Activated naive CD4-positive, alpha-beta T cell treated with anti-CD3 and anti-CD28 coated beads, Interleukin-2, amount 50 U/mL, for 16 hours (primary cell): ENCODE data around the gene ATP13A5.

Experiments
- DNase-seq: peaks from one replicate; pipeline ENCODE4 v3.0.0-alpha.2; 2020

Gene ATP13A5, protein sequence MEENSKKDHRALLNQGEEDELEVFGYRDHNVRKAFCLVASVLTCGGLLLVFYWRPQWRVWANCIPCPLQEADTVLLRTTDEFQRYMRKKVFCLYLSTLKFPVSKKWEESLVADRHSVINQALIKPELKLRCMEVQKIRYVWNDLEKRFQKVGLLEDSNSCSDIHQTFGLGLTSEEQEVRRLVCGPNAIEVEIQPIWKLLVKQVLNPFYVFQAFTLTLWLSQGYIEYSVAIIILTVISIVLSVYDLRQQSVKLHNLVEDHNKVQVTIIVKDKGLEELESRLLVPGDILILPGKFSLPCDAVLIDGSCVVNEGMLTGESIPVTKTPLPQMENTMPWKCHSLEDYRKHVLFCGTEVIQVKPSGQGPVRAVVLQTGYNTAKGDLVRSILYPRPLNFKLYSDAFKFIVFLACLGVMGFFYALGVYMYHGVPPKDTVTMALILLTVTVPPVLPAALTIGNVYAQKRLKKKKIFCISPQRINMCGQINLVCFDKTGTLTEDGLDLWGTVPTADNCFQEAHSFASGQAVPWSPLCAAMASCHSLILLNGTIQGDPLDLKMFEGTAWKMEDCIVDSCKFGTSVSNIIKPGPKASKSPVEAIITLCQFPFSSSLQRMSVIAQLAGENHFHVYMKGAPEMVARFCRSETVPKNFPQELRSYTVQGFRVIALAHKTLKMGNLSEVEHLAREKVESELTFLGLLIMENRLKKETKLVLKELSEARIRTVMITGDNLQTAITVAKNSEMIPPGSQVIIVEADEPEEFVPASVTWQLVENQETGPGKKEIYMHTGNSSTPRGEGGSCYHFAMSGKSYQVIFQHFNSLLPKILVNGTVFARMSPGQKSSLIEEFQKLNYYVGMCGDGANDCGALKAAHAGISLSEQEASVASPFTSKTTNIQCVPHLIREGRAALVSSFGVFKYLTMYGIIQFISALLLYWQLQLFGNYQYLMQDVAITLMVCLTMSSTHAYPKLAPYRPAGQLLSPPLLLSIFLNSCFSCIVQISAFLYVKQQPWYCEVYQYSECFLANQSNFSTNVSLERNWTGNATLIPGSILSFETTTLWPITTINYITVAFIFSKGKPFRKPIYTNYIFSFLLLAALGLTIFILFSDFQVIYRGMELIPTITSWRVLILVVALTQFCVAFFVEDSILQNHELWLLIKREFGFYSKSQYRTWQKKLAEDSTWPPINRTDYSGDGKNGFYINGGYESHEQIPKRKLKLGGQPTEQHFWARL

DNA sequence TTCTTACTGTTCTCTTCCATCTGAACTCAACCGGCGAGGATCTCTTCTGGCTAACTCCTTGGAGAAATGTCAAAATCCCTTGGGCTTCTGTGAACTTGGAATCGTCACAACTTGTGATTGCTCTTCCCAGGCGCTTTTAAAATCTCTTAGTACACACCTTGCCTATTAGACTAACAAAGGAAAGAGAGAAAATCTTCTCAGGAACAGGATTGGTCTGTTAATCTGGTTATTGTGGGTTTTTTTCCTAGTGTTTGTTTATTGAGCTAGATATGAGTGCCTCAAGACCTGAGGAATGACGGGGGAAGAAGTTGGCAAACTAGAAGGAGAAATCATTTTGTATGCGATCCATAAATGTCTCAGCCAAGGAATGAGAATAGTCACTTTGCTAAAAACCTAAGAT lies at the start of gene ATP13A5:
Gene ATP13A5, minus strand, starts transcription at position 48 of the 400 bp plus-strand sequence. Its CDS starts 28 bp downstream, at position 20.
- DNase-seq, result no peak

DNA sequence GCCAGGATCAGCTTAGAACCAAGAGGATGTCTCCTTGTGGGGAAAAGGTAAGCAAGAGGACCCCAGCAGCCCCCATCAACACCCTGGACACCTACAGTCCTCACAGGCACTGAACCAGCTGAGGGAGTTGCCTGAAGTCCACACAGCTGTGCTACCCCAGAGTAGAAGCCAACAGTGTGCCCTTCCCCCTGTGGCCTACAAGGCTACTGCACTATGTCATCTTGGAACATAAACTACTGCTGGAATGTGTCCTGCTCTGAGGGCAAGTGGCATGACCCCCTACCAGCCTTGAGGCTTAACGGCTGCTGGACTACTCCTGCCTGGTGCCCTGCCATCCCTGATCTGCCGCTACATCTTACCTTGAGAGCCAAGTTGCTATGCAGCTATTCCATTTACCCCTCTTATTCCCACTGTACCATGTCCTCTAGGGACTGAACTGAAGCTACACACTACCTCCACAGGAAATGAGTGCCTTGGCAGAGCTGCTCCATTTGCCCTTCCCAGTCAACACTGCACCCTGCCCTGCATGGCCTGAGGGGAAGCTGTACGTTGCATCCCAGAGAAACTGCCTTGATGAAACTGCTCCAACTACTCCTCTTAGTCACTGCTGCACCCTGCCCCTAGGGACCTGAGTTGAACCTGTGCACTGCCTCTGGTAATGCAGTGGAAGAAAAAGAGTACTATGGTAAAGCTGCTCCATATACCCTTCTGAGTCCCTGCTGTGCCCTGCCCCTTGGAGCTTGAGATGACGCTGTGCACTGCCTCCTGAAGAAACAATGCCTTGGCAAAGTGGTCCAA lies 40.2 kb upstream of the ATP13A5 start:
- no peak for DNase-seq

DNA sequence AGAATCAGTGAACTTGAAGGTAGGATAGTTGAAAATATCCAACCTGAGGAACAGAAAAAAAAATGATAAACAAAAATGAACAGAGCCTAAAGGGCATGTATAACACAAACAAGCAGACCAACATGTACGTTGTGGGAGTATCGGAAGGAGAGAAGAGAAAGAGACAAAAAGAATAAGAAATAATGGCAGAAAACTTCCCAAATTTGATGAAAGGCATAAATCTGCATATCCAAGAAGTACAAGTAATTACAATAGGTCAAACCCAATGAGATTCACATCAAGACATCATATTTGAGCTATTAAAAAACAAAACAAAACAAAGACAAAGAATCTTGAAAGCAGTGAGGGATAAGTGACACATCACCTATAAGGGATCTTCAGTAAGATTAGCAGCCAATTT lies 38.1 kb upstream of the ATP13A5 start:
- no peak for DNase-seq

DNA sequence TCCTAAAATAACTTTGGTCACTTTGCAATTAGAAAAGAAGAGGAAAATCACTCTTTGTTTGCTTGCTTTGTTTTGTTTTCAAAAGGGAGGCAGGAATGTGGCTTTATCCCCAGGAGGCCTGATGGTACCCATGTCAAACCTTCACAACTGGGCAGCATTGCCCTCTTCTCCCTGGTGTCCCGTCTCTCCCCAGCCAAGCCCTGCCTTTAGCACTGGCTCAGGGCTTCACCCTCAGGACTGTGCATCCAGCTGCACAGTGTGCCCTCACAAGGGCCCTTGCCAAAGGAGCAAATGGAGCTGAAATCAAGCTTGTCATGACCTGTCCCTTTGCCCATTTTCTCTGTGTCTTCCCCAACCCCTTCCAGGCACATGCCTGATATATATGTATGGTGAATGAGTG lies 29.1 kb upstream of the ATP13A5 start:
- no peak for DNase-seq

DNA sequence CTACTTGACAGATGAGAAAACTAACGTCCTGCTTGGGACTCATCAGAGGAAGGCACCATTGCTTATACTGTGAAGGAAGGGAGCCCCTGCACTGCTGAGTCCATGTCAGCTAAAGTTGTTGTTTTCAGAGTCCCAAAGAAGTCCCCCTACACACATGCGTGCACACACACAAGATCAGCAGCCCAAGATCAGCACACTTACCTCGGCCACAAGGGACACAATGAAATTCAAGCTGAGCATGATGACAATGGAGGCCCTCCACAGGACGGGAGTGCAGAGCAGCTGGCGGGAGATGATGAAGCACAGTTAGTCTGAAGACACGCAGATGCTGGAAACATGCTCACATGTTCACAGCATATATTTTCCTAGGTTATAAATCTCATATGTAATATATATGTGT lies 28.6 kb upstream of the ATP13A5 start:
- no peak for DNase-seq

DNA sequence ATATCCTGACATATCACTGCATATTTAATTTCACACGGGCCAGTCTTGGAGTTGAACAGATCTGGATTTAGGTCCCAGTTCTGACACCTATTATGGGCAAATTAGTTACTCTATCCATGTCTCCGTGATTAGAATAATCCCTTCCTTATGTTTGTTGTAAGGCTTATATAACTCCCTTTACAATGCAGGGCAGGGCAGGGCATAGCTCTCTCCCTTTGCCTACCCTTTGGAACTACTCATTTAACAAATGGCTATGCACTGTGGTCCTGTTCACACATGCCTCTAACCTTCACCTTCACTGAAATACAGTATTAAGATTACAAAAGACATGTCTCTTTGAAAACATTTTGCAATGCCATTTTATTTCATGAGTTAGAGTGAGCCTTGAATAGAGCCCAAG lies 24.8 kb upstream of the ATP13A5 start:
- no peak for DNase-seq

DNA sequence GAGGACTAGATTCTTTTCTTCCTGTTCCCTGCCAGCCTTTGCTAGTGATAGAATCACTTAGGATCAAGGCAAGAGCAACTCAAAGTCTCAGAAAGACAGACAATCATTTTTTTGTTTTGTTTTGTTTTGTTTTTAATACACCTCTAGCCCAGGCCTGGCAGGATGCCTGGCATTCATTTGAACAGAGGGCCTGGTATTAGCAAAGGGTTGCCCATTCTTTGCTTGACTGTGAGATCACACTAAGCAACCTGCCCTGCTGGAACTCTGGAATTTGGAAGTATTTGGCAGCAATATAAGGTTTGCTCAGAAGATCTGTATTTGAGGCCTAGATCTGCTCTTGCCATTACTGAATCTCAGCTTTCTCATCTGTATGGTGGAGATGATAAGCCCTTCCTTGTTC lies 21.8 kb upstream of the ATP13A5 start:
- DNase-seq, result no peak

DNA sequence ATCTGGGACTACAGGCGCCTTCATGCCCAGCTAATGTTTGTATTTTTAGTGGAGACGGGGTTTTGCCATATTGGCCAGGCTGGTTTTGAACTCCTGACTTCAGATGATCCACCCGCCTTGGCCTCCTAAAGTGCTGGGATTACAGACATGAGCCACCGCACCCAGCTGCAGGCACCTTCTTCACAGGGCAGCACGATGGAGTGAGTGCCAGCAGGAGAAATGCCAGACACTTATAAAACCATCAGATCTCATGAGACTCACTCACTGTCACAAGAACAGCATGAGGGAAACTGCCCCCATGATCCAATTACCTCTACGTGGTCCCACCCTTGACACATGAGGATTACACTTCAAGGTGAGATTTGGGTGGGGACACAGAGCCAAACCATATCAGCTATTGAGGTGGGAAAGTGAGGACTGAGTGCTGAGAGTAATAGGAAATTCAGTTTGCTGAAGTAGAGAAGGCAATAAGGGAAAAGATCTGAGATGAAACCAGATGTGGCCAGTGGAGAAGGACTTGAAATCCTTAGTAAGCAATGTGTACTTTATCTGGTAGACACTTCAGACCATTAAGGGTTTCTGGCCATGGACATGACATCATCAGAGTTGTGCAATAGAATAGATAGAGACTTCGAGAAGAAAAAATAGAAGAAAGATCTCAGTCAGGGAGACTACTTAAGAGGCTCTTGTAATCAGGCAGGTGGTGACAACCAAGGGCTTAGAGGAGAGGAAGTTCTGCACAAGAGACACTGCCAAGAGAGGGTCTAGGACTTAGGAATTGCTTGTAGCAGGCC lies 18.1 kb upstream of the ATP13A5 start:
- DNase-seq, result no peak

DNA sequence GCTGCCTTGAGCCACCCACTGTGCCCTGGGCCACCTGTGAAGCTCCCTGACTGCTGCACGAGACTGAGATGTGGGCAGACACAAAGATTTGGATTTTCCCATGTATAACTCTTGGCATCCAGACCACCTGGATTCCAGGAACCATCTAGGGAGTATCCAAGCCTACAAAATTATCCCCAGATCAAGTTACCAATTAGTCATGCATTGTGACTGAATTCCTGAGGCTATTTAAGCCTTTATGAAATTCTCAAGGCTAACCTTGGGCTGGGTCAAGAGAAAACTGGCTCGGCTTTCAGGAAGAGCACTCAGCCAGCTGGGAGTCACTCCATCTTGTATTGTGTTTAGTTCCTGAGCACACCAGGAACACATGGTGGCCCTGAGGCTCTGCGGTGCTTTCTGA lies 13.3 kb upstream of the ATP13A5 start:
- no peak for DNase-seq

DNA sequence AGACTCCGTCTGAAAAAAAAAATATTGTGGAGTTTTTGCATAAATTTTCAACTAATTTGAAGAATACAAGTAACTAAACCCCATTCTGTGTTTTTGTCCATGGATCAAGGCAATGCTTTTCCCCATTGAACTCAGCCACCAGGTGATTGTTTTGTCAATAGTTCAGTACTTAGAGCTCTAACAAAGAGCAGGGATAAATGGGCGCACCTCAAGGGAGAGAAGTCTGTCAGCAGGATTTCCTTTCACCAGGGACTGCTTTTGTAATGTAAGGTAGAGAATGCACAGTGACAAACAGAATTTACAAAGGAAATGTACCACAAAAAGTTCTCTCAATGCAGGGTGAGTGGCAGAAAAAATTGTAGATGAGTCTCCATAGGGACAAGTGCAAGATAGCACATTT lies 10.8 kb upstream of the ATP13A5 start:
- DNase-seq, result no peak

DNA sequence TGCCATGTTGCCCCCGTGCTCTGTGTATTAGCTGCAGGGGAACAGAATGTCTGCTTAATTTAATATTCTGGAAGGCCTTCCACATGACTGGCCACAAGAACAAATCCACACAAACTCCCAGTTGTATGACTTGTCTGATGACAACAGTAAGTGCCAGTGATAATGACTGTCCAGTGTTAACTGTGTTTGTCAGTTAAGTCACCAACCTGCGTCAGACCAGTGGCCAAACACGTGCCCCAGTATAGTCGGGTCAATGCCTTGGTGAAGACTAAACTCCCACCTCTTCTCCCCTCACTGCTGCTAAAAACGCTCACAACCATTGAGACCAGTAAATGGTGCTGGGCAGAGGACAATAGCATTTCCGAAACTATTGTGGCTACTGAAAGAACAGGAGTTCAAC lies 9.8 kb upstream of the ATP13A5 start:
- DNase-seq, result no peak

DNA sequence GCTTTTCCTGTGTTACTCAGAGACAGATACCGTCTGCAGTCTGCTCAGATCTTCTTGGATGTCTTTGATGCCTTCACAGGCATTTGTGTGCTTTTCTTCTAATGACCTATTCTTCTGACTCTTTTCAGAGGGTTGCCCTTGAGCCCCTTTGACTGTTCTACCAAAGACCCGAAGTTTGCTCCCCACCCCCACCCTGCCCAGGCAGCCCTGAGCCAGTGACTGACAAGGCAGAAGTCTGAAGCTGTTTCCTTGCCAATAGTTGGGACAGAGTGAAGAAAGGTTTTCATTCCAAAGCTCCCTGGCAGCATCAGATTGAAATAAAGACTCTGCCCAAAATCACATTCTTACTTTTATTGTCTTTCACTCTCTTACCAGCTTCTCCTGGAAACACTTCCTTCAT lies 9.0 kb upstream of the ATP13A5 start:
- DNase-seq, result no peak

DNA sequence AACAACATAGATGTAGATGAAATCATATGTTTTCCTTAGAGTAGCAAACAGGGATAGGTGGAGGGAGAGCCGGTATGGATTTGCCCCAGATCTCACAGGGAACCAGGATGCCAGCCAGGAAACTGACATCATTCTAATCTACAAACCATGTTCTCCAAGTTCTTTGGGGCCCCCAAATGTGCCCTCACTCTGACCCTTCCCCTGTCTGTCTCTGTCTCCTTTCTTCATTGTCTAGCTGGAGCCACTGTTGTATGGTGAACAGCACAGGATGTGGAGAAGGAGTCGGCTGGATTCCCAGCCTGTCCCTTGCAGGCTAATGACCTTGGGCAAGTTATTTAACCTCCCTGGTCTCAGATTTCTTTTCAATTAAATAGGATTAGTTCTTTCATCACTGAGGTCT lies 962 bp downstream of the ATP13A5 start:
- no peak for DNase-seq

DNA sequence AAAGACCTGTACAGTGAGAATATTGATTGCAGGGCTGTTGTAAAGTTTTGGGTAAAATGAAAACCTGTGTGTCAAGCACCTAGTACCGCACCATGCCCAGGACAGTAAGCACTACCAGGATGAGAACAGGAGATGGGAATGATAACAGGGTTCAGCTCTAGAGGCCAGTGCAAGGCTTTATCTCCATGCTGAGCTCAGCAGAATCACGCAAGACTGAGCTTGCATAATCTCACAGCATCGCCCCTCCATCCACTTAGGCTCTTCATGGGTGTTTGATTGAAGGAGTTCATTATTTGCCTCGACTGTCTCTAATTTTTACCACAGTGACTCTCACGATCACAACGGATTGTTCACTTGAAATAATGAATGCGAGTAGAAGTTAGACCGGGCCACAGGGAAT lies 2.9 kb downstream of the ATP13A5 start:
- DNase-seq, result no peak

DNA sequence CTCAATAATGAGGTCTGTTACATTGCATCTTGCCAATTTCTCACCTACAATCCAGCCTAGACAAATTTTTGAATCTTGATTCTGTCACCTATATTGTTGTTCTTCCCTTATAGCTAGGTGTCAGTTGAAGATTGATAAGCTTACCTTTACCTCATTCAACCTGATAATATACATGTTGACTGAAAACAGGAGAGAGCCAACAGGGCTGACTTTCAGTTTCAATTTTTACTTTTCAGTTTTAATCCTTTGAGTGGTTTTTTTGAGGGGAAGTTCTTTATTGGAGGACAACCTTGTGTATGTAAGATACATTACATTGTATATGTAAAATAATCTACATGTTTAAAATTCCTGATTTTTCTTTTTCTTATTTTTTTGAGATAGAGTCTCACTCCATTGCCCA lies 5.8 kb downstream of the ATP13A5 start:
- DNase-seq, result no peak

DNA sequence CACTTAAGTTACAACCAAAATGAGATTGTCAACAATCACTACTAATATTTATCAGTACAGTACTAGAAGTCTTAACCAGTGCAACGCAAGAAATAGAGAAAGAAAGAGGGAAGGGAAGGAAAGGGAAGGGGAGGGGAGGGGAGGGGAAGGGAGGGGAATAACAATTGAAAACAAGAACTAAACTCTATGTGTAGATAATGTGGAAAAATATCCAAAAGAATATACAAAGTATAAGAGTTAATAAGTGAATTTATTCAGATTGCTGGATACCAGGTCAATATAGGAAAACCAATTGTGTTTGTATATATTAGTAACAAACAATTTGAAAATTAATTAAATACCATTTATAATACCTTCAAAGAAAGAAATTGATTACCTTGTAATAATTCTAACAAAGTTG lies 10.7 kb downstream of the ATP13A5 start:
- DNase-seq, result no peak

DNA sequence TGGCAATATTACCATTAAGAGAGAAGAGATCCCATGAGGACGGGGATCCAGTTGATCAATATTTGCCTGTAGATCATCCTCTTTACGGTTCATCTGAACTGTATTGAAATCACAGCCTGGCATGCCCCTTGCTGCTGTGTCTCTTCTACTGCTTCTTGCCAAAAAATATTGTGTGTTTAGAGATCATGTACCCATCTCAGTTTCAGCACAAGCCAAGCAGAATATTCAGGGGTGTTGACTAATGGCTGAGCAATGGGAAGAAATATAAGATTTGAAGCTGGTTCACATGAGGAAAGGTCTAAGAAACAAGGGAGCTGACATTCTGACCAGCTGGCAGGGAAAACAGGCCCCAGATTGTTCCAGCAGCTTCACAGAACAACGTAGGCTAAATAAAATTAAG lies 21.3 kb downstream of the ATP13A5 start:
- DNase-seq, result no peak

DNA sequence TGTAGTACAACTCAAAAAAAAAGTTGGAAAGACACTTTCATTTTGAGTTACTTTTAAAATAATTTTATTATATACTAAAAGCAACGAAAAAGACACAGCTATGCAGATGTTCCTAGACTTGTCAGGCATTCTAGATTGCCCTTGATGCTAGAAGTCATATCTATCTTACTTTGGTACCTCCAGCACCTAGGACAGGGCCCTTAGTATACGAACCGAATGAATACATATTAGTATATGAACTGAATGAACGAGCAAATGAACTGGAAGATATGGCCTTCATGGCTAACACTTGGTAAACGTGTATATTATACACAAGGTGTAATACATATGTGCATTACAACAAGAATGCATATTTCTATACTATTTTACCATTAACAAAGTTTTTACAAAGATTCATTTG lies 24.1 kb downstream of the ATP13A5 start:
- DNase-seq, result no peak

DNA sequence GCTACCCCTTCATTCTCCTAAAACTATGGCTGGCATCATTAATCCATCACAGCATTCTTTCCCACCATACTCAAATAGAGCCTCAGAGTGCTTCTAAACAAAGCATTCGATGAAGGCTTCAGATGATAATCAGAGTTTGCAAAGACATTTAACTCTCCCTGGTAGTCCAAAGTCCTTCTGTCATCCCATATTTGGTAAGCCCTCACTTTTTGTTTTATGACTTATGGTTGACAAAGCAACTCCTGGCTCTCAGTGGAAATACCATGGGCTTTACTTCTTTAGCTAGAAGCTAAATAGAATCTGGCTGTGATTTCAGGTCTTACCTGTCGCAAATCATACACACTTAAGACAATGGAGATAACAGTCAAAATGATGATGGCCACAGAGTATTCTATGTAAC lies 27.8 kb downstream of the ATP13A5 start:
- DNase-seq, result no peak

DNA sequence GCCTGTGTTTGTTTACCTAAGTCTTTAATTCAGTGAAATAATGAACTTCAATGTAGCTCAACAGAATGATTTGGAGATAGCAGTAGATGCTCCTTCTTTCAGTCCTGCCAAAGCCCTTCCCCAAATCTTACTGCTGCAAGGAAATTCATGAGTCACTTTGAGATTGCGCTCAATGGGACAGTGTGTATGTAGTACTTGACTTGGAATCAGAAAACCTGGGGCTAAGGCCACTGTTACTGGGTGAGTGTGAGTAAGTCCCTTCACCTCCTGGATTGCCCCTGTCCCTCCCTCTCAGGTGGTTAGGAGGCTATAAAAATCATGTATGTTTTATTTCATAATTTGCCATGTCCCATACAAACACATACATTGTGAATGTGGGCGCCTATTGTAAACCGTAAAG lies 29.9 kb downstream of the ATP13A5 start:
- no peak for DNase-seq
